Measurements from ENCODE around the gene CHST11.

Gene CHST11

GRCh38 chr12:104758771-104759170 lies 302.0 kb downstream of the CHST11 start:
- no peak for DNase-seq (ENCODE audit: low read depth in 3 of 3)

- DNase-seq (ENCODE audit: low read depth in 3 of 3): no peak
These were observed 304.3 kb downstream of the CHST11 start for GRCh38 chr12:104761091-104761490.

GRCh38 chr12:104761611-104762010 lies 304.9 kb downstream of the CHST11 start:
- DNase-seq (ENCODE audit: low read depth in 3 of 3): no peak

- DNase-seq (ENCODE audit: low read depth in 3 of 3): no peak
These were observed 306.5 kb downstream of the CHST11 start for GRCh38 chr12:104763168-104763805.

GRCh38 chr12:104764225-104765091 lies 307.7 kb downstream of the CHST11 start:
- DNase-seq (ENCODE audit: low read depth in 3 of 3): no peak

GRCh38 chr12:104767261-104767660 lies 310.5 kb downstream of the CHST11 start:
- DNase-seq (ENCODE audit: low read depth in 3 of 3): no peak

- no peak for DNase-seq (ENCODE audit: low read depth in 3 of 3)
These were observed 311.3 kb downstream of the CHST11 start for GRCh38 chr12:104768033-104768432.

- DNase-seq (ENCODE audit: low read depth in 3 of 3): no peak
These were observed 312.4 kb downstream of the CHST11 start for GRCh38 chr12:104769144-104769561.

- DNase-seq (ENCODE audit: low read depth in 3 of 3): no peak
These were observed 315.6 kb downstream of the CHST11 start for GRCh38 chr12:104772336-104772735.

GRCh38 chr12:104775731-104776231 lies 319.0 kb downstream of the CHST11 start:
- DNase-seq (ENCODE audit: low read depth in 3 of 3): no peak

- DNase-seq (ENCODE audit: low read depth in 3 of 3): no peak
These were observed 322.4 kb downstream of the CHST11 start for GRCh38 chr12:104779134-104779533.

- DNase-seq (ENCODE audit: low read depth in 3 of 3): no peak
These were observed 325.5 kb downstream of the CHST11 start for GRCh38 chr12:104782296-104782695.

GRCh38 chr12:104784592-104784991 lies 327.8 kb downstream of the CHST11 start:
- no peak for DNase-seq (ENCODE audit: low read depth in 3 of 3)

GRCh38 chr12:104785886-104786285 lies 329.1 kb downstream of the CHST11 start:
- no peak for DNase-seq (ENCODE audit: low read depth in 3 of 3)

- no peak for DNase-seq (ENCODE audit: low read depth in 3 of 3)
These were observed 329.6 kb downstream of the CHST11 start for GRCh38 chr12:104786352-104786751.

GRCh38 chr12:104788840-104789271 lies 332.1 kb downstream of the CHST11 start:
- DNase-seq (ENCODE audit: low read depth in 3 of 3): no peak

- DNase-seq (ENCODE audit: low read depth in 3 of 3): peak in 2 of 3 donors; percentile 9 to 46
These were observed 333.8 kb downstream of the CHST11 start for GRCh38 chr12:104790296-104791125.

GRCh38 chr12:104792570-104792969 lies 335.8 kb downstream of the CHST11 start:
- DNase-seq (ENCODE audit: low read depth in 3 of 3): no peak

- no peak for DNase-seq (ENCODE audit: low read depth in 3 of 3)
These were observed 336.5 kb downstream of the CHST11 start for GRCh38 chr12:104793285-104793684.

GRCh38 chr12:104793968-104794367 lies 337.2 kb downstream of the CHST11 start:
- DNase-seq (ENCODE audit: low read depth in 3 of 3): no peak

GRCh38 chr12:104796475-104796862 lies 339.7 kb downstream of the CHST11 start:
- DNase-seq (ENCODE audit: low read depth in 3 of 3): no peak

- no peak for DNase-seq (ENCODE audit: low read depth in 3 of 3)
These were observed 342.7 kb downstream of the CHST11 start for GRCh38 chr12:104799458-104799857.
